ENCODE measurements around the gene GCNT4.

GCNT4 gene

DNA sequence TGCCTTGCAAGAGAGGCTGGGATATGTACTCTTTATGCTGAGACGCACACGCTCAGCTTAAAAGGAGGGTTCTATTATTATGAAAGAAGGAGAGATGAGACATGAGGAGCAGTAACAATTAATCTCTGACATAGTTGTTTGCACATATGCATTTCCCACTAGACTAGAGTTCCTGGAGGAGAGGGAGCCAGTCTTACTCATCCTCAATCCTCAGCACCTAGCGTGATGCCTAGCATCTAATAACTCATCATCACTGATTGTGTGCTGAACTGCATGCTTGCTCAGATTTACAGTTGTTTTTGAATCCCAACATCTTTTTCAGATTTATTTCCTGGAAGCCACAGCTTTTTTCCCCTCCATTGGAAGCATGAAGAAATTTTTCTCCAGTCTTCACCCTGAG lies 35.5 kb downstream of the GCNT4 start:
- no peak for DNase-seq (ENCODE audit: low spot score)

DNA sequence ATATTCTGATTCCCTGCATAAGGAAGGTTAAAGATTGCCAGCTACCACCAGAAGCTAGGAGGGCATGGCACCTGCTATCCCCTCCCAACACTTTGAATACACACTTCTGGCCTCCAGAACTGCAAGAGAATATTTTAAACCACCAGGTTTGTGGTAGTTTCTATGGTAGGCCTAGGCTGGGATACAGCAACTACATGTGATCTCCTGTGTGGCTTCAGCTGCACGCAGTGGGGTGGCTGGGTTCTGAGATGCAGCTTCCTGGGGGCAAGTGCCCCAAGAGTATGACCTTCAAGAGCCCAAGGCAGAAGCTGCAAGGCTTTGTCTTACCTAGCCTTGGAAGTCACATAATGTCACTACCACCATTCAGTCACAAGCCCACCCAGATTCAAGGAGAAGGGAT lies 39.6 kb downstream of the GCNT4 start:
- no peak for DNase-seq (ENCODE audit: low spot score)

DNA sequence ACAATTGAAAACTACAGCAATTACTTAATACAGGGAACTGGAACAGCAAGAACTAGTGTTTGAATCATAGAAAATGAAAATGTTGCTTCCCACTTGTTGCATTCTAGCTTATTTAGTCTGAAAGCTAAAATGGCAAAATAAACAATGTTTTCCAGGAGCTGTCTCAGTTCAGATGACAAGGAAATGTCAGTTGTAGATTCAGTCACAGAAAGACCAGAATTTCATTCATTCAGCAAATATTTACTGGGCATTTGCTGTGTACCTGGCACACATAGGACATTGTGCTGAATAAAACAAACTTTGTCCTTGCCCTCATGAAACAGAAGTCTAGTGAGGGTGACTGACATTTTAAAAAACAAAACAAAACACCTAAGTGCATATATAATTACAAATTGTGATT lies 41.5 kb downstream of the GCNT4 start:
- no peak for DNase-seq (ENCODE audit: low spot score)

DNA sequence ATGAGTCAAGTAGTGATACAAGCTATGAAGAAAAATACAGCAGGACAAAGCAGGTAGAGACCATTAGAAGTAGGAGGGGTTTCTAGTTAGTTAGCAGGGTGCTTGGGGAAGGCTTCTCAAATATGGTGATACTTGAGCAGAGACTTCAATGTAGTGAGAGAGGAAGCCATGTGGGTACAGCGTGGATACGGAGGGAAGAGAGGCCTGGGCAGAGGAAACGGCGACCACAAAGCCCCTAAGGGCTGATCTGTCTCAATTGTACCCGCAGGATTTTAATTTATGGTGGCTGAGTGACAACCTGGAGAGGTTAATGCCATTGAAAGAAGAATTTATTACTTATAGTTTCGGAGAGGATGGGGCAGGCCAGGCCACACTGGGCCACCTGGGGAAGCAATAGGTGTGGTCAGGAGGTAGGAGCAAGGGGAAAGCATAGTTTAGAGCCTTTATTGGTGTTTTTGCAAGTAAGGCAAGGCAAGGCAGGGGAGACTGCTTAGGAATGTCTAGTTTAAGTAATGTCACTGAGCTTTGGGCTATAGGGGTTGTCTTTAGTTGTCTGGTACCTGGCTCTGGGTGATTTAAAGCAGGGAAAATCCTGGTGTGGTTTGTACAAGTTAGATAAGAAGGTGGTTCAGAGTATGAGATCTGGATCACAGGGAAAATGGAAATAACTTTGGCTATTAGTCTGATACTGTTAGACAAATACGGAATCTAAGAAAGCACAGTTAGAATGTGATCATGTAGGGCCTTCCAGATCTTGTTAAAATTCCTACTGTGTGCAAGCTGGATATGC lies 42.6 kb downstream of the GCNT4 start:
- DNase-seq (ENCODE audit: low spot score), result no peak

DNA sequence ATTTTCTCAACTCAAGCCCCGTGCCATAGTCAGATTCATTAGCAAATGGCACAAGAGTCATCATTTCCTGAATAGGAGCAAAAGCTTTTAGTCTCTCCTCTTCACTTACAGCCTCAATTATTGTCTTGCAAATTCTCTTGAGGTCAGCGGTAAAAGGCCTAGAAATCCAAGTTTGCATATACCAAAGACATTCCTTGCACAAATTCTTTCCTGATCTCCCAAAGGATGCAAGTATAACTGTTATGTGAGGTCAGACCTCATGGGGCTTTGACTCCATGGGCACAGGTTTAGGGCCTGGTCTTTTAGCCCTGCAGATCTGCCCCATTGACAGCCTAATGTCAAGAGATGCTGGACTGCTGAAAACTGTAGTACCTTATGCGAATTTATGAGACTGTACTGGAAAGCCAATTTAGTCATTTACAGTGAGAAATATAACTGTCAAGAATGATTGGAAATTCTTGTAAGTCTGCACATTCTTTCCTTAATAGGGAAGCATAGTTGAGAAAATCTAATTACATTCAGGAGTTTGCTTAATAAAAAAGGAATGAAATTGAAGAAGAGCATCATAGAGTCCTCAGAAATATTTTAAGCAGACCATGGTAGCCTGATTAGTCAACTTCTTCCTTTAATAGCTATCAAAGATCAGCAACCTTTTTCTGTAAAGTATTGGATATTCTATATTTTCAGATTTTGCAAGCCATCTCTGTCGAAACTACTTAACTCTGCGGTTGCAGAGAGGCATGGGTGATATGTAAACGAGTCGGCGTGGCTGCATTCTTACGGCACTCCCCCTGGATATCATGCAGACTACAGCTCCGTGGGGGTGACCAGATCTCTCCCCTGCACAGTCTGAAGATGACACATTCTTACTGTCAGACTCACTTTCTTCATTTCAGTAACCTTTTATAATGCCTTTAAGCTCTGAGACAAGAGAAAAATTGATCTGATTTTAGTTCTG lies 45.2 kb downstream of the GCNT4 start:
- no peak for DNase-seq (ENCODE audit: low spot score)

DNA sequence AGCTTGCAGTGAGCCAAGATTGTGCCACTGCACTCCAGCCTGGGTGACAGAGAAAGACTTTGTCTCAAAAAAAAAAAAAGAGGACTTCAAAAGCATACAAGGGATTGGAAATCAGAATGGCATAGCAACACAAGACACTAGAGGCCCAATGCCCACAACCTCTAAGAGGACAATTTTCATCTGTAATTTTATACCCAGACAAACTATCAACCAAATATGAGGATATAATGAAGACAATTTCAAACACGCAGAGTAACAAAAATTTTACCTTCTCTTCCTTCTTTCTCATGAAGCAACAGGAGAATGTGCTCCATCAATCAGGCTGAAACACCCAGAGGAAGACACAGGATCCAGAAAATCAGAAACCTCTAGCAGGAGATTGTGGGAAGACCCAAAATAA lies 46.8 kb downstream of the GCNT4 start:
- DNase-seq (ENCODE audit: low spot score), result no peak

All from globus pallidus (tissue), 1 donor.